HPDE6-E6E7 (cell line): ENCODE data around the gene SDHD.

Experiments
- DNase-seq: peaks from one replicate; pipeline ENCODE4 v3.0.0; 2011; ENCODE audit warnings: missing footprints; ENCODE audit errors: extremely low spot score

SDHD gene

DNA sequence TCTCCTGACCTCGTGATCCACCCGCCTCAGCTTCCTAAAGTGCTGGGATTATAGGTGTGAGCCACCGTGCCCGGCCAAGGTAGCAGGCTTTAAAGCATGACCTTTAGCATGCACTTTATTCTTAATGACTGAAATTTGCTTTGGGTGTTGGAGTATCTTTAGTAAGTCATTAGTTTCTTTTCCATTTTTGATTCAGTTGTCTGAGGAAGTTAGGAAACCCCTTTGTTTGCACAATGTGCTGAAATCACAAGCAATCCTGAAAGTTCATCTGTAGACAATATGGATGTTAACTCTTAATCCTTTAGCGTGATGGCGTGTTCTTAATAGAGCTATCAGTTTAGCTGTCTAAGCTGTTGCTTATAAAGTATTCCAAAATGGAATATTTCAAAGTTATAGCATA, 16.8 kb downstream of the SDHD start:
- no peak for DNase-seq

GRCh38 chr11:112106070-112106469, 19.4 kb downstream of the SDHD start:
- no peak for DNase-seq

DNA sequence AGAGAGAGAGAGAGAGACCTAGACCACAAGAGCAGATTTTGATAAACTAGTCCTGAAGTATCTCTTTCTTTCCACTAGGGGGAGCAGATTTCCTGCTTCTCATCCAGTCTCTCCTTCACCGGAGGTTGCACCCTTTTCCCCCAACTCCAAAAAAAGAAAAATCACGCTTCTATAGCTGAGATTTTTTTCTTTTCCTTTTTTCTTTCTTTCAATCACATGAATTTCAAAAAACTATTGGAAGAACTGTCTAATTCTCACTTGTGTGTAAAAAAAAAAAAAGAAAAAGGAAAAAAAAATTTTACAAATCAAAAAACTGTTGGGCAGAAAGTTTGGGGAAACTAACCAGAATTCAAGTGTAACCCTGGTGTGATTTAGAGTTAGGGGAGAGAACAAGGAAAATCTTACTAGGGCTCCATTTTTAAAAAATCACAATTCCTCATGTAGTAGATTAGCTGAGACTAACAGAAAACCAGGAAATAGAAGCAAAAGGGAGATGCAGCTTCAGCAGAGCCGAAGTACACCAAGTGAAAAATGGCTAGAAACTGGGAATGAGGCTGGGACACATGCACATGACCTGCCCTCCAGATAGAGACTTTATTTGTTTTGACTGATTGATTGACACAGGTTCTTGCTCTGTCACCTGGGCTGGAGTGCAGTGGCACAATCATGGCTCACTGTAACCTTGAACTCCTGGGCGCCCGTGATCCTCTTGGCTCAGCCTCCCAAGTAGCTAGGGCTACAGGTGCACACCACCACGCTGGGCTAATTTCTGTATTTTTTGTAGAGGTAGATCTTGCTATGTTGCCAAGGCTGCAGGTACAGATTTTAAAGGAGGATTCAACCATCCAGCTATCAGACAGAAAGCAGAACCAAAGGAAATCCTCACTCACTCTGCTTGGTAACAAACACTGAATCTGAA, 27.1 kb downstream of the SDHD start:
- DNase-seq: no peak

DNA sequence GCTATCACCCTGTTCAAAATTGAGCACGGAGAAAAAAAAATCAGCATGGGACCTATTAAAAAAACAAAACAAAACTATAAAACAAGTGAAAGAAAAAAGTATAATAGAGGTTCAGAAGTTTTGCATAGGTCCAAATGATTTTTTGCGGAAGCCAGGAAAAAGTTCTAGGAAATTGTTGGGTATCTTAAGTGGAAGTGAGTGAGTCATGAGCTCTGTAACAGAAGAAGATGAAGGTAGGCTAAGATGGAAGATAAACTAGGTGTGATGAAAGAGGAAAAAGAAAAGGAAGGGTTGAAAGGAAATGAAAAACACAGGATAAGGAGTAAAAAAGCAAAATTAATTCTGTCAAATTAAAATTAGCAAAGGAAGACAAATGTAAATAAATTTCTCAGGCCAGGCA, 27.8 kb downstream of the SDHD start:
- no peak for DNase-seq

DNA sequence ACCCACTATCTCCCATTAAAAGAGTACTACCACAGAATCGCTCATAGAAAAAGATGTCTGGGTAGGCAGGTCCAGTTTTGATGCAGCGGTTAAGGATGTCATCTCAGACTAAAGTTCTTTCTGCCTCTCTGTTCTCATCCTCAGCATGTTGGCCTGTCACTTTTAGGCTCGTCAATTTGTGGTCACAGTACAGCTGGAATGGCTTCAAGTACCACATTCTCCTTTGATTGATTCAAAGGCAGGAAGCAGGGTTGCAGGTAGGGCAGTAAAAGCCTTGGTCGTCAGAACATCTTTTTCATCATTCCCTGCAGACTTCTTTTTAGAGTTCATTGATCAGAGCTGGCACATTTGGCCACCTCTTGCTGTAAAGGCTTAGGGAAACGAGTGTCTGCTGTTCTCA, 28.7 kb downstream of the SDHD start:
- no peak for DNase-seq

GRCh38 chr11:112118176-112118575, 31.5 kb downstream of the SDHD start:
- no peak for DNase-seq

GRCh38 chr11:112121981-112122615, 35.4 kb downstream of the SDHD start:
- no peak for DNase-seq

DNA sequence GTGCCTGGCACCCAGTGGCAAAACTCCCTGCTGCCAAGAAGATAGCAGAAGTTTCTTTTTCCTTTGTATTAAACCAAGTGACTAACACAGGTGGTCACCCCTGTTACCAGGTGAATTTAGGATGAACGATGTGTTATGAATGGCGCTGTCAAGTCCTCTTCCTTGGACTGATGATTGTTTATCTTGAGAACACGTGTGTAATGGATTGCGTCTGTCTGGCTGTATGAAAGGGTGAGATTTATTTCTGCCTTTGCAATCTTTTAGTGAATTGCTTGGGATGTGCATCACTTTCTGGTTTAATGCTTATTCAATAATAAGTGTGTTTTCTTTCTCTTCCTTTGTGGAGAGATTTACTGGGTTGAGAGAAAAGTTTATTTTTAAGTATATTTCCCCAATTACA, 36.5 kb downstream of the SDHD start:
- no peak for DNase-seq

GRCh38 chr11:112127056-112127455, 40.4 kb downstream of the SDHD start:
- no peak for DNase-seq

DNA sequence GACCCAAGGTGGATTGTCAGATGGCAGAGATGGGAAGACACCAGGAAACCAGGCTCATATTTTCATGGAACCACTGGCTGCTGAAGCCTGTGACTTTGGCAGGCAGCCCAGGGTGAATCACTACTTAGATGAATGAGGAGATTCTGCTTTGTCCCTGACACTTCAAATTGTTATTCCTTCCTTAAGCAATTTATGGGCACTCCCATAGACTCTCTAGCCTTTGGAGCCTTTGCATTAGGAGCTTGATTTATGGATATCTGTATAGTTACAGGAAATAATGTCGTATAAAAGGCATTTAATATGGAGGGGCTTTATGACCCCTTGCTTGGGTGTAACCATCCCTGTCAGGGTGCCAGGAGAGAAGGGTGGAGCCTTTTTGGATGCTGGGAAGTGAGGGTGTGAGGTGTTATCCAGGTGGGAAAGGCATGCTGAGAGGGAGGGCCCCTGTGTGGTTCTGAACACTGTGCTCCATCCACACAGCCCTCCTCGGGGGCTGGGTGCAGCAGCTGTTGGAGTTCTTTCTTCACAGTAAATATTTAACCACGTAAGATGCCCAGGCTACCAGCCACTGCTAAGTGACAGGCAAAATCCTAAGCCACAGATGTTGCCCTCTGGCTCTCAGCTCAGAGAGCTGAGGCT, 41.9 kb downstream of the SDHD start:
- DNase-seq: peak; percentile 54

GRCh38 chr11:112129656-112130055, 43.0 kb downstream of the SDHD start:
- no peak for DNase-seq

DNA sequence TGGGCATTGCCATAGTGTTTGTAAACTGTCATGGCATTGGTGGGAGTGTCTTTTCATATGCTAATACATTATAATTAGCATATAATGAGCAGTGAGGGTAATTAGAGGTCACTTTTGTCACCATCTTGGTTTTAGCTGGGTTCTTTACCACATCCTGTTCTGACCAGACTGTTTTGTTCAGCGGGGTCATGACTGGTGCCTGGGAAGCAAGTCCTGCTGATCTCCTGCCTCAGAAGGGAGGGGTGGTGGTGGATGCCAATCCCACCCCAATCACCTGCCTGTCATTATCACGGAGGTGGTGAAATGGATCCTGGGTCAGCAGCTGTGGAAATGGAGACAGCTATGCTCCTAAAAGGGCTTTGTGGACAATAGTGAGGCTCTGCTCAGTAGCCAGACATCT, 46.1 kb downstream of the SDHD start:
- DNase-seq: no peak

DNA sequence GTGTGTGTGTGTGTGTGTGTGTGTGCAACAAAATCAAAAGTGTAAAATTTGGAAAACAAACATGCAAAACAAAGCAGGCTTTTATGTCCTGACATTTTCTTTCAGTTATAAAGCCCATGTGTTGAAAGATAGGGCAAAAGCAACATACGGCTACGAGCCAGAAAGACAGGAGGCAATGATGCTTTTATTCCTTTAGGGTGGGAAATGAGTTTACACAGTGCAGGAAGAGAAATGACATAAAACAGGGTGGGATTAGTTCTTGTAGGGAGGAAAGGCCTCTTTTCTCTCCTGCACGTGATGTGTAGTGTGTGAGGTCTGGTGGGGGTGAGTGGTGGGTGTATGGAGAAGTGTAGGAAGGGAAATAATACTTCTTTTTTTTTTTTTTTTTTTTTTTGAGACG, 47.8 kb downstream of the SDHD start:
- DNase-seq: no peak

- DNase-seq: no peak
Observed at GRCh38 chr11:112143597-112143996, 56.9 kb downstream of the SDHD start.
